GM15510 (cell line): ENCODE data around the gene OR2V2.

ENCODE experiments used
- POLR2A ChIP-seq: IDR thresholded peaks from 3 replicates; pipeline ENCODE4 v1.6.1; 2011; ENCODE audit warnings: borderline replicate concordance; ENCODE audit not compliant: insufficient read length; ENCODE audit errors: extremely low read depth

OR2V2 gene

GRCh38 chr5:181192337-181193046, 45.1 kb downstream of the OR2V2 start:
- TF ChIP-seq POLR2A, result no peak

- TF ChIP-seq POLR2A, result no peak
Measured at GRCh38 chr5:181193656-181194055, 46.3 kb downstream of the OR2V2 start.

GRCh38 chr5:181194489-181195248, 47.3 kb downstream of the OR2V2 start:
- TF ChIP-seq POLR2A, result no peak

GRCh38 chr5:181195249-181195761, 47.9 kb downstream of the OR2V2 start:
- TF ChIP-seq POLR2A, result no peak

- TF ChIP-seq POLR2A, result no peak
Measured at GRCh38 chr5:181197326-181197951, 50.1 kb downstream of the OR2V2 start.

- TF ChIP-seq POLR2A, result no peak
Measured at GRCh38 chr5:181198106-181198685, 50.8 kb downstream of the OR2V2 start.

- TF ChIP-seq POLR2A, result no peak
Measured at GRCh38 chr5:181198905-181199519, 51.6 kb downstream of the OR2V2 start.

- no peak for TF ChIP-seq POLR2A
Measured at GRCh38 chr5:181199881-181200638, 52.7 kb downstream of the OR2V2 start.

GRCh38 chr5:181200816-181201215, 53.4 kb downstream of the OR2V2 start:
- TF ChIP-seq POLR2A, result no peak

- TF ChIP-seq POLR2A, result no peak
Measured at GRCh38 chr5:181203093-181203711, 55.8 kb downstream of the OR2V2 start.

GRCh38 chr5:181203777-181204112, 56.4 kb downstream of the OR2V2 start:
- no peak for TF ChIP-seq POLR2A

- no peak for TF ChIP-seq POLR2A
Measured at GRCh38 chr5:181204113-181204825, 56.9 kb downstream of the OR2V2 start.
